ENCODE data around the gene SRMS.
A peak's percentile ranks its signal among the peaks of the same experiment; 100 is the strongest.

Gene SRMS

DNA sequence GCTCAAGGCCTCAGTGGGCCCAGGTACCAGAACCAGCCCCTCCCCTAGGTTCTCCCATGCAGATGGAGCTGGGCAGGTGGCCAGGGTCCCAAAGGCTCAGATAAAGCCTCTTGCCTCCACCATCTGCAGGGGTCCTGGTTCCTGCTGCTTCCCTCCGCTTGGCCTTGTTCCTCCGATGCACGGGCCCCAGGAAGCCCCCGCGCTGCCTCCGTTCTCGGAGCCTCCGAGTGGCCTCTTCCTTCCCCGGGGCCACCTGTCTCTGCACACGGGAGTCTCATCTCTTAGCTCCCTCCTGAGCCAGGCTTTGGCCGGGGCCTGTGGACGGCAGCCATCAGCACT lies 8.5 kb downstream of the SRMS start:
- no peak for DNase-seq (ENCODE audit: low read depth, low spot score)

DNA sequence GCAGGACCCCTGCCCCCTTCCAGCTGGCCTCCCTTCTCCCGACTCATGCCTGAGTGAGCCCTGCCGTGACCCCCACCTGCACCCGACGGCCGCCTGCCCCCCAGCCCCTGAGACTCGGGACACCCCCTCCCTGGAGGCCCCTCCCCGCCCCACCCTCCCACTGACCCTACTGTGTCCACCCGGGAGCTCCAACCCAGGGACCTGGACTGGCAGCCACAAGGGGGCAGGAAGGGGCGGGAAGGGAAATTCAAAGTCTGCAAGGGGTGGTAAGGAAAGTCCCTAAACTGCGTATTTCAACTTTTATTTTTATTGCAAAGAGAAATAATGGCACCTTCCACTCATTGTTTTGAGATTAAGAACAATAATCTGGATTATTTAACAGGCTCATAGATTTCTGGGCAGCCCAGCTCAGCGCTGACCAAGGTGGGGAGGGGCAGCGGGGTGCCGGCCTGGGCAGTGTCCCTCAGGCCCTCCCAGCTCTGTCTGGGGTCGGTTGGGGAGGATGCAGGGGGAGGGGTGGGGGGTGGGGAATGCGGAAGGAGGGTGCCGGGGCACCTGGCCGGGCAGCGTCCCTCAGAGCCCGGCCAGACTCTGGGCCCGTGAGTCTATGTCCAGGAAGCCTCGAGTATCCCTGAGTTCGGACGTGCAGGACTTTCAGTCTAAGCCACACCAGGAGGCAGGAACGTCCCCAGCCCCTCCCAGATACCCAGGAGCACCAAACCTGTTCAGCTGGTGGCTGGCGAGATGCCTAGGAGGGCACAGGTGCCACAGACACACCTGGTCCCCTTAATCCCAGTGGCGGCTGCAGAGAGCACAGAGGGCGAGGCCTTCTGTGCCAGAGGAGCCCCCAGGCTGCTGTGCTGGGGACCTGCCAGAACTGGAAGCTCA lies 9.1 kb downstream of the SRMS start:
- no peak for DNase-seq (ENCODE audit: low read depth, low spot score)

DNA sequence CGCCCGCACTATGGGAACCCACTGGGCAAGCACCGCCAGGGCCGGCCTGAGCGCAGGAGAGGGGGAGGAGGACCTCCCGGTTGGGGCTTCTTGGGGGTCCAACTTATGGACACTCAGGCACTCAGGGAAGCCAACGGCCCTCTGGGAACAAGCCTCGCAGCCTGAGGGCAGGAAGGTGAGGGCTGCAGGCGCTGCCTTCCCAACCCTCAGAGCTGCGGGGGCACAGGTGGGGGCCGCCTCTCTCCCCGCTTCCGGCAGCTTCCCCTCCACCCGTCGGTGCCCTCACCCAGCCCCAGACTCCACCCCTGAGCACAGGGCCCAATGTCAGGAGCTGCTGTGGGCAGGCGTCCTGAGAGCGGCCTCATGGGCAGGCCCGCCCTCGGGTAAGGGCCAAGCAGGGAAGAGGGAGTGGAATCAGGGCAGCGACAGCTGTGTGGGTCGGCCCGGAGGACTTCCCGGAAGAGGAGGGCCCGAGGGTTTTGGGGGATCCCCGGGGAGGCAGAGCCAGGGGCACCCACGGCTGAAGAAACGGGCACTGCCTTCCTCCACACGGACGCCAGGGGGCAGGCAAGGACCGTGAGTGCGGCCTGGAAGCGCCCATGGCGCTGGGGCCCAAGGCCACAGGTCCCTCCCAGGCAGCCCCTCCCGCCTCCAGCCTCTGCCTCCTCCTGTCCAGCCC lies 9.9 kb downstream of the SRMS start:
- DNase-seq (ENCODE audit: low read depth, low spot score), result peak; percentile 91

DNA sequence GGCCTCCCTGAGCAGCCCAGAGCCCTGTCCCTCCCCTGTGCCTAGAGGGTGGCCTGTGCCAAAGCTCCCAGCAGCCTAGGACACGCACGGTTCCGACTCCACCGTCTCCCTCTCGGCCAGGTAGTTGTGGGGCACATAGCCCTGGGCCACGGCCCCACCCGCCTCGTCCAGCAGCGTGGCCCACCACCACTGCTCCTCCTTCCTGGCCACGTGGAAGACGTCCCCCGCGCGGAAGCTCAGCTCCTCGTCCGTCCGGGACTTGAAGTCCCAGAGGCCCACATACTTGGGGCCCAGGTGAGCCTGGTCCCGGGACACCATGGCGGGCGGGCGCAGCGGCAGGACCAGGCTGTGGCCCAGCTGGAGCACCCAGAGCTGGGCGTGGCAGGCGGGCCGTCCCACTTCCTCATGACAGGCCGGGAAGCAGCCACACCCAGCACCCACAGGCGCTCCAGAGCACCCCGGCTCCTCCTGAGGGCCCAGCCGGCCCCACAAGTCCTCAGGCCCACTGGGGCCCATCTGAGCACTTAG lies 10.5 kb downstream of the SRMS start, which contains the start of gene PTK6:
PTK6 (minus strand) TSS at position 380 of the 528 bp plus-strand sequence; CDS start at position 318, 62 bp downstream.
- no peak for DNase-seq (ENCODE audit: low read depth, low spot score)

DNA sequence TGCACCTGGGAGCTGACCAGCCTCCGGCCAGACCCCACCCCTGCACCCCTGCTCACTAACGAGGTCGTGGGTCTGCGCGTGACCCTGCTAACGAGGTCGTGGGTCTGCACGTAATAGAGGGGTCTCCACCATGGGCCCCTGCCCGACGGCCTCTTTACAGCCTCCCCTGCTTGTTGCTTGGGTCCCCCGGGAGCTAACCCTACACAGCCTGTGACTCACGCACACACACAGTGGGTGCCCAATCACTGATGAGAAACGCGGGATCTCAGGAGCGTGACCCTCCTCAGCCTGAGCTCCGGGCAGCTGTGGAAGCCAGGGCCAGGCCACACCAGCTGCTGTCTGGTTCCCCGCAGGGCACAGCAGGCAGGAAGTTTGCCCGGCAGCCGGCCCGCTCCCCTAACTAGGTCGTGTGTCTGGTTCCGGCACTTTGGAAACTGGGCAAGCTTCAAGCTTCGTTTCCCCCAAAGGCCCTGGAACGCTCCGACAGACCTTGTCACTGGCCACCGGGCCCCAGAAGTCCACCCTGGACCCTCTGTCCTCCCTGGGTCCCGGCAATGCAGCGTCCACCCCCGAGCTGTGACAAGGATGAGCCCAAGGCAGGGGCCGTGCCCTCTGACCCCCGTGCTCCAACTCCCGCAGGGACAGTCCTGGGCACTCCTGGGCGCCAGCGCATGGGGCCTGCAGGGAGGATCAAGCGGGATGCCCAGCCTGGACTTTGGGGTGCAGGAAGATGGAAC lies 11.1 kb downstream of the SRMS start:
- no peak for DNase-seq (ENCODE audit: low read depth, low spot score)

DNA sequence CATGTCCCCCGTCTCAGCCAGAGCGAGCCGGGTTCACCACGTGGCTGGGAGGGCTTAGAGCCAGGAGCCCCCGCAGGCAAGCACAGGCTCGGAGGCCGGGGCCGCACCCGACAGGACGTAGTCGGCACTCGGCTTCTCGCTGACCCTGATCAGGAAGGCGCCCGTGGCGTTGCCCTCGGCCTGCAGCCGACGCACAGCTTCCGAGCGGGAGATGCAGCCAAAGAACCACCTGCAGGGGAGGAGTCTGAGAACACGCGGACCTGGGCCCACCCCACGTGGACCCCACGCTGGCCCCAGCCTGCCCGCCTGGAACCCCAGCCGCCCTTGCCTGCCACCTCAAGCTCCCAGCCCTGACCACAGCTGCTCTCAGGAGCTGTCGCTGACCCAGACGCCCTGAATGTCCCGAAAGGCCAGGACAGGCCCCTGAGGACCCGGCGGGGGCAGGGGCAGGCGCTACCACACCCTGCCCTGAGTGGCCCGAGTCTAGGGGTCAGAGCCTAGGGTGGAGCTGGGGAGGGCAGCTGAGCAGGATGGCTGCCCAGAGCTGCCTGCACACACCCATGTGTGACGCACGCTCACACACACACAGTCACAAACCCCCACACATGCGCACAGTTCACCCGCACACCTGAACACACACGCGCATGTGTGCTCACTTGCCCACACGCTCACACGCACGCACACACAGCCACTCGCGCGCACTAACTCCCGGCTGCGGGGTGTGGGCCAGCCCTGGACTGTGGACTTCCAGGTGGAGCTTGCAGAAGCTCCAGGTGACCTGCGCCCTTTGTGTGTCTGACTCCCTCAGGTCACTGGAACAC lies 12.5 kb downstream of the SRMS start:
- DNase-seq (ENCODE audit: low read depth, low spot score), result no peak

DNA sequence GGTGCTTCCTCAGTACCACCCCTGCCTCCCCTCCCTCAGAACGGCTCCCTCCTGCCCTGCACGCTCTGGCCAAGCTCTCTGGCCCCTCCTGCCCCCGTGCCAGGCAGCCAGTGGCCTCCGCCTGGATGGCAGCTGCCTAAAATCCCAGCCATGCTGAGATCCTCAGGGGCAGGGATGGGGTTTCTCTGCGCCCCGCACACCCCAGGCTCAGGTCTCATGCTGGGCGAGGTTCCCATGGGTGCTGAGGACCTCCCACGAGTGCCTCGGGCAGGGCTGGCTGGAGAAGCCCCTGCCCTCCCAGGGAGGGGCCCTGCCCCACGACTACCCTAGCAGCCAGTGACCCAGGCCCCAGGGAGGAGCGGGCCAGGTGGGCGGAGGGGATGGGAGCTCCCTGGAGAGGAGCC lies 13.1 kb downstream of the SRMS start:
- DNase-seq (ENCODE audit: low read depth, low spot score), result no peak

DNA sequence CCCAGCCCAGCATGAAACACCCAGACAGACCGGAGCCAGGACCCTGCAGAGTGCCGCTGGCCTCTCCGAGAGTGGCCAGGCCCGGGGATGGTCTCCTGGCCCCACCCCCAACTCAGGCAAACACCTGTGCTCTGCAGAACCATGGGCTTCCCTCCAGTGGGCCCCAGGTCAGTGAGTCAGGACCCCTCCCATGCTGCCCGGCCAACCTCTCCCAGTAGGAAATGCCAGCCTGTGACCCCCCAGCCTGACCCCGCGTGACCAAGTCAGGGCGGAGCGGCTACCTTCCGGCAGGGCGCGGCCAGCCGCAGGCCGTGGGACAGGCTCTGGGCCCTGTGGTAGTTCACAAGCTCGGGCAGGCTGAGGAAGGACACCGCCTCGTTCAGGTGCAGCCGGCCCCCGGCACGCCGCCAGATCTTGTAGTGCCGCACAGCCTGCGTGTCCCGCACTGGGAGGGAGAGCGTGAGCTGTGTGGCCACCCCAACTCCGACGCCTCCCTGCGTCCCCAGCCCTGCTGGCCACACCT lies 13.6 kb downstream of the SRMS start:
- no peak for DNase-seq (ENCODE audit: low read depth, low spot score)

DNA sequence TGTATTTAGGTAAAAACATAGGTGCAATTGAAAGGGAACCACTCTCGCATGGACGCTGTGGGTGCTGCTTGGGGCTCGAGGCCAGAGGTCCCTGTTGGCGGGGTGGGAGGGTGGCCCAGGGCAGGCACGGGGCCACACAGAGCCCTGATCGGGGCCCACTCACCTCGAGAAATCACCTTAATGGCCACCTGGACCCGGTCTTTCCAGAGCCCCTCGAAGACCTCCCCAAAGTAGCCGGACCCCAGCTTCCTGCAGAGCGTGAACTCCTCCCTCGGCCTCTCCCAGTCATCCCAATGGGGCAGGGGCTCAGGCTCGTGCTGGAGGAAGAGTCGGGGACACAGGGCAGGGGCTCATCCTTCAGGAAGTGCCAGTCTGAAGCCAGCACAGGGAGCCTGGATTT lies 14.2 kb downstream of the SRMS start:
- no peak for DNase-seq (ENCODE audit: low read depth, low spot score)

DNA sequence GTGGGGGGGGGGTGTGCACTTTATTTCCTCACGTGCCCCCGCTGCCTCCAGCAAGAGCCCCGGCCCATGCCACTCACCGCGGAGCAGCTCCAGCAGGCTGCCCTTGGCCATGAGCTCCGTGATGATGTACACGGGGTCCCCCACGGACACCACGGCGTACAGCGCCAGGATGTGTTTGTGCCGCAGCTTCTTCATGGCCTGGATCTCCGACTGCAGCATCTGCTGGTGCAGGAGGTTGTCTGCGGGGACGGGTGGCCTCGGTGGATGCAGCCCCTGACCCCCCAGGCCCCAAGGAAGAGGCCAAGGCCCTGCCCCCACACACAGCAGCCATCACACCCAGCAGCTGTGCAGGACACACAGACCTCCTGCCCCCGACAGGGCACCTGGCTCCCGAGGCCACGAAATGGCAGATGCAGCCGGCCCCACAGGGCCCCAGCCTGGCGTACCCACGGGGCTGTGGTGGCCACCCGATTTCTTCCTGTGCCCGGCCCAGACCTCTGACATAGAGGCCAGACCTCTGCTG lies 15.0 kb downstream of the SRMS start:
- no peak for DNase-seq (ENCODE audit: low read depth, low spot score)

DNA sequence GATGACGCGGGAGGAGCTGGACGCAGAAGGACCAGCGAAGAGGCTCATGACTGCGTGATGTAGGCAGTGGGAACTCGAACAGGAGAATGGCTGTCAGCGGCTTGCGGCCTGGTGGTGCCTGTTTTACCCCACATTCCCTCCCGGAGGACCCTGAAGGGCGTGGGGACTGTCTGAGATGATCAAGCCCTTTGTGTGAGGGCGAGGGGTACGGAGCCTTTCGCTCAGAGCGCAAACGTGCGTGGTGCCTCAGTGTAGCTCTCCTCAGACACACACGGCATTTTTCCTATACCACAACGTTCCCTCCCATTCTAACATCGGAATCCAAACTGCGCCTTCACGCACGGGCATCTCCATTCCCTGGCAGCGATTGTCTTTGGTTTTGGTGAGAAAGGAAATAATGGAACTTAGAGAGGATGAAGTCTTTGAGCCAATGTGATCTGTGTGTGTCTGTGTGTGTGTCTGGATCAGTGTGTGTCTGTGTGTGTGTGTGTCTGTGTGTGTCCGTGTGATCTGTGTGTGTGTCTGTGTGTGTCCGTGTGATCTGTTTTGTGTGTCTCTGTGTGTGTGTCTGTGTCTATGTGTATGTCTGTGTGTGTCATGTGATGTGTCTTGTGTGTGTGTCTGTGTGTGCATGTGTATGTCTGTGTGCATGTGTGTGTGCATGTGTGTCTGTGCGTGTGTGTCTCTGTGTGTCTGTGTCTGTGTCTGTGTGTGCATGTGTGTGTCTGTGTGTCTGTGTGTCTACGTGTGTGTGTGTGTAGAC lies 15.7 kb downstream of the SRMS start:
- no peak for DNase-seq (ENCODE audit: low read depth, low spot score)

DNA sequence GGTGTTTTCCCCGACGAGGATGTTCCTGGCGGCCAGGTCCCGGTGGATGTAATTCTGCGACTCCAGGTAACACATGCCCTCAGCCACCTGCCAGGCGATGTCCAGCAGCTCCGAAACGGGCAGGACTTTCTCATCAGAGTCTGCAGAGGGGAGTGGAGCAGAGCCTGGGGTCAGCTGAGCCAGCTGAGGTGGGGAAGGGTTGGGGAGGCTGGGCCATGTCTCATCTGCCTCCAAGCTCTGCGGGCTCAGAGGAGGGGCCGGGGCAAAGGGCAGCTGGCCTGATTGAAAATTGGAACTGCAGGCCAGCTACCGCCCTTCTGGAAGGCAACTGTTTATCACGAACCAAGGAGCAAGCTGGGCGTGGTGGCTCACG lies 16.8 kb downstream of the SRMS start:
- DNase-seq (ENCODE audit: low read depth, low spot score), result no peak

DNA sequence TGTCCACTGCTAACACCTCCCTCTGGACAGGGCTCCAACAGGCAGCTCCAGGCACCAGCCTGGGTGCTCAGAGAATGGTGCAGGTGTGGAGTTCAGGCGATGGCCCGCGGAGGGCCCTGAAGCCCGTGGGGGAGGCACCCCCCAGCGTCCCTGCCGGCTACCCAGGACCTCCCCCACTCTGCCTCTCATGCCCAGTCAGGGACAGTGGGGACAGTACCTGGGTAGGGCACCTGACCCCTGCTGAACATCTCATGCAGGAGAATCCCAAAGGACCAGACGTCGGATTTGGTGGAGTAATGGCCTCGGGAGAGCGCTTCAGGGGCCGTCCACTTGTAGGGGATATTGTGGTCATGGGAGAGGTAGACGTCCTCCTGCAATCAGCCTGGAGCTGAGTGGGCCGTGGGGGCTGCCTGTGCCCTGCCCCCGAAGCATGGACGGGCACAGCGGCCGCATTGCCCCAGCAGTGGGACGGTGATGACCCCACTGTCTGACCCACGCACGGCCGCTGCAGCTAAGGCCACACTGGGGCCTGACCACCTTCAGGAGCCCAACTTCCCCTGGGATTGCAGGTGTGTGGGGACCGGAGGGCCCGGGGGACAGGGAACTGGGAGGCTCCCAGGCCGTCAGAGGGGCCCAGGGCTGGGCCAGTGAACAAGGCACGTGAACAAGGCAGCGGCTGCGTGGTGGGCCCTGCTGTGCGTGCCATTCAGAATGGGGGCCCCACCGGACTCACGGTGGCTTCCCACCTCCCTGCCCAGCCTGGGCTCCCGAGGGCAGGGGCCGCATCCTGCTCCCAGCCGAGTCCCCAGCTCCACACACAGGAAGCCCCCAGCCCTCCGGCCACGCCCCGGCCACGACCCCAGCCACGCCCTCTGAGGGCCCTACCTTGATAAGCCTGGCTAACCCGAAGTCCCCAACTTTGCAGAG lies 17.4 kb downstream of the SRMS start:
- no peak for DNase-seq (ENCODE audit: low read depth, low spot score)

DNA sequence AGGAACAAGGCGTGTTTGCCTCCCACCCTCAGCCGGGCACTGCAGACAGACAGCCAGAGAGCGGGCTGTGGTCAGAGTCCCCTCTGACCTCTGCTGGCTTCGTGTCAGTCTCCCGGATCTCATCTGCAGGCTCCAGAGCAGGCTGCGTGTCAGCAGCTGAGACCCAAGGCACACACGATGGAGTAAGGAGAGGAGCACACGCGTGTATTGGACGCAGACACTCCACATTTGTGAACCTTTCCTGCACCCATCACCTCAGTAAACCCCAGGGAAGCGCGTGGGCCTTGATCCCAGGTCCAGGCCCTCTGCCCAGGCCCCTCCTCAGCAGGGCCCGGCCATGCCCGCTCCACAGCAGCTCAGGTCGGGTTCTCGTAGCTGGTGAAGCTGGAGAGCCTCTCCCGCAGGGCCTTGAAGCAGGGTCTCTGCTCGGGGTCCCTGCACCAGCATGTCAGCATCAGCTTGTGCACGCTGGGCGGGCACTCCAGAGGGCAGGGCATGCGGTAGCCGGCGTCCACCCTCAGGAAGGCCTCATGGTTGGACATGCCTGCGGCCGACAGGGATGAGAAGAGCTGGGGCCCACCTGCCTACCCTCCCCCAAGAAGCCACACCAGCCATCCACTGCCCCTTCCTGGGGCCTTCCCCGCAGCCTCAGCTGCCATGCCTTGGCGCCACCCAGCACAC lies 18.2 kb downstream of the SRMS start:
- no peak for DNase-seq (ENCODE audit: low read depth, low spot score)

DNA sequence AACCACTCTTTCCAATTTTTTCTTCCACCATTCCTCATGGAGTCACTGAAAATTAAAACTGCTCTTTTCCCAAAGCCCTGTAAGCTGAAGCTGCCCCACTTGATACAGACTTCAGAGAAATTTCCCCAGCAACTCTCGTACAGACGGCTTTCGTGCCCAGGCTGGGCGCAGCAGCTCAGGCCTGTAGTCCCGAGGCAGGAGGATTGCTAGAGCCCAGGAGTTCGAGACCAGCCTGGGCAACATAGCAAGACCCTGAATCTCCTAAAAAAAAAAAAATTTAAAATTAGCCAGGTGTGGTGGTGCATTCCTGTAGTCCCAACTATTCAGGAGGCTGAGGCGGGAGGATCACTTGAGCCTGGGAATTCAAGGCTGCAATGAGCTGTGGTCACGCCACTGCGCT lies 20.4 kb downstream of the SRMS start:
- no peak for DNase-seq (ENCODE audit: low read depth, low spot score)

DNA sequence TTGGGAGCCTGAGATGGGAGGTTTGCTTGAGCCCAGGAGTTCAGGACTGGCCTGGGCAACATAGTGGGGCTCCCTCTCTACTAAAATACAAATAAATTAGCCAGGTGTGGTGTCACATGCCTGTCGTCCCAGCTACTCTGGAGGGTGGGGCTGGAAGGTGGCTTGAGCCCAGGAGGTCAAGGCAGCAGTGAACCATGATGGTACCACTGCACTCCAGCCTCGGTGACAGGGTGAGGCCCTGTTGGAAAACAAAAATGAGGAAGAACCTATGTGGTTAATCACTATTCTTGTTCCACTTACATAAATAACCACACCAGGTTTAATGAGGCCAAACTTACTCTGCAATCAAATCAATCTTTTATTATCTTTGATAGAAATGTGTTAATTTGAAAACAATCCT lies 21.6 kb downstream of the SRMS start:
- no peak for DNase-seq (ENCODE audit: low read depth, low spot score)

DNA sequence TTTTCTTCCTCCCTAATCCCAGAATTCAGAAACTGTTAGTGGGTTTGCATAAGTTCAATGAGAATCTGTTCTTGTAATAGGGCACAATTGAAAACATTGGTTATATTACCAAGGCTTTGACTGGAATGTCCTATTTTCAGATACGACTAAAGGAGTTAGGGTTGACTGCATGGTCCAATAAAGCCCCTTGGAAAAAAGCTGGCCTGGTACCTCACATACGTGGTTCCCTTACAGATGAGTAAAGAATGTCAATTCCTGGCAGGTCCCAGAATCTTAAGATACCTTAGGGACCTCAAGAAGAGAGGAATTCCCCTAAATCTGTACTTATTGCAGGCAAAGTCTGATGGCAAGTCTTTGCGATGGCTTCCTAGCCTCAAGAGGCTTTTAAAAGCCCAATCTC lies 22.4 kb downstream of the SRMS start:
- no peak for DNase-seq (ENCODE audit: low read depth, low spot score)

DNA sequence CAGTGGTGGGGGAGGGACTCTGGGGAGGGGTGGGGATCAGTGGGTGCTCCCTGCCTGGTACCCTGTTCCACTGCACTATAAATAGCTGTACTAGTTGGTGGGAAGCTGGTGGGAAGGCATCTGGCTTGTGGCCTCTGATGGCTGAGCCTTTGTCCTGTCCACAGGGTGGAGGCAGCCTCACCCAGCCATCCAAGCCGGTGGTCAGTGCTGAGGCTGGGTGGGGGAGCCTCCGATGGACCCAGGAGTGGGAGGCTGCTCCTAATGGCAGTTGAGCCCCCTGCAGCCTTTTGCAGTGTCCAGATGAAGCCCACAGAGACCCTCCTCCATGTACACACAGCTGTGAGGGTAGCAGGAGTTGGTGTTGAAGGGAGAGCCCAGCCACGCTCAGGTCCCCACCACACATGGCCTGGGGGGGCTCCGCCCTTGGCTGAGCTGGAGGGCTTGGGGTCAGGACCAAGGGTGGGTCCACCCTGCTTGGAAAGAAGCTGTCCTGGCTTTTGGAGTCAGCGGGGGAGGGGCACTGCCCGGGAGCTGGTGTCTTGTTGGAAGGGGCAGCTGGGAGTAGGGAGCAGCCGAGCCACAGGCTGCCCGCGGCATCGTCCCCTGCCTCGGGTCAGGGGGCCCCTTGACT lies 24.5 kb downstream of the SRMS start:
- no peak for DNase-seq (ENCODE audit: low read depth, low spot score)

Measured in activated naive CD8-positive, alpha-beta T cell treated with anti-CD3 and anti-CD28 coated beads, Interleukin-2, amount 50 U/mL, for 16 hours (primary cell).